ENCODE results near the gene ANKMY1.
A peak's percentile ranks its signal among the peaks of the same experiment; 100 is the strongest.

DNA sequence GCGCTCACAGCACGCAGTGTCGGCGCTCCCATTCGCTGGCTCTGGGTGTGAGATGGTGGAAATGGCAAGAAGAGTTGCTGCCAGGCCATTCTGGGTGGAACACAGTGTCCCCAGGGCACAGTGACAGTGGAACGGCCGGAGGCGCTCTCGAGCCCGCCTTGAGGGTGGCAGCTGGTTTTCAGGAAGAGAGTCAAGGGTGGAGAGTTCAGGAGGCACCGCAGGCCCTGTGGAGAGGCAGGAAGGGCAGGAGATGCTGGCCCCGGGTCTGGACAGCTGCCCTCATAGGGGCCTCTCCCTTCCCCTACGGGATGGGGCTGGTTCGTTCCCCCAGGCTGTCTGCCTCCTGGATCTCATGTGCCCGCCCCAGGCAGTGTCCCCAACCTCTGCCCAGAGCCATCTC lies 109.9 kb downstream of the ANKMY1 start:
- TF ChIP-seq, protein P1, sequence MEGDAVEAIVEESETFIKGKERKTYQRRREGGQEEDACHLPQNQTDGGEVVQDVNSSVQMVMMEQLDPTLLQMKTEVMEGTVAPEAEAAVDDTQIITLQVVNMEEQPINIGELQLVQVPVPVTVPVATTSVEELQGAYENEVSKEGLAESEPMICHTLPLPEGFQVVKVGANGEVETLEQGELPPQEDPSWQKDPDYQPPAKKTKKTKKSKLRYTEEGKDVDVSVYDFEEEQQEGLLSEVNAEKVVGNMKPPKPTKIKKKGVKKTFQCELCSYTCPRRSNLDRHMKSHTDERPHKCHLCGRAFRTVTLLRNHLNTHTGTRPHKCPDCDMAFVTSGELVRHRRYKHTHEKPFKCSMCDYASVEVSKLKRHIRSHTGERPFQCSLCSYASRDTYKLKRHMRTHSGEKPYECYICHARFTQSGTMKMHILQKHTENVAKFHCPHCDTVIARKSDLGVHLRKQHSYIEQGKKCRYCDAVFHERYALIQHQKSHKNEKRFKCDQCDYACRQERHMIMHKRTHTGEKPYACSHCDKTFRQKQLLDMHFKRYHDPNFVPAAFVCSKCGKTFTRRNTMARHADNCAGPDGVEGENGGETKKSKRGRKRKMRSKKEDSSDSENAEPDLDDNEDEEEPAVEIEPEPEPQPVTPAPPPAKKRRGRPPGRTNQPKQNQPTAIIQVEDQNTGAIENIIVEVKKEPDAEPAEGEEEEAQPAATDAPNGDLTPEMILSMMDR (IDR thresholded peaks at IDR 0.05 in 8 of 11, conservative IDR thresholded peaks at IDR 0.05 in 3 of 11): no peak
- peak in 1 of 3 donors; percentile 23 for TF ChIP-seq POLR2AphosphoS5 (IDR thresholded peaks at IDR 0.05)

Data from spleen (tissue), 7 donors.